HepG2 (cell line): ENCODE results near the gene BAIAP3. TPM values are rescaled to one million over a fixed set of nuclear protein-coding genes. Genes with fewer than 3 reads are reported as not detected.

Experiments
- ATF7 ChIP-seq, 2 experiments: fragments of 450-650 bp in 1 of 2; sonication (generic) in 1 of 2; formaldehyde crosslinking in 1 of 2; IDR thresholded peaks; 2 replicates each; pipeline versions ENCODE4 v1.4.0 to v1.6.1; 2016 to 2020; ENCODE audit warnings: antibody characterized with exemption in 1 of 2, mild to moderate bottlenecking in 1 of 2, missing genetic modification reagents in 1 of 2
- ATM ChIP-seq: fragments of 450-650 bp; IDR thresholded peaks from 2 replicates; pipeline ENCODE4 v1.7.1; 2017; ENCODE audit warnings: mild to moderate bottlenecking, borderline replicate concordance
- BHLHE40 ChIP-seq: IDR thresholded peaks from 2 replicates; pipeline ENCODE4 v1.6.1; 2011; ENCODE audit warnings: low read length, improper control_type of control experiment
- CENPX ChIP-seq: sonication (generic); formaldehyde crosslinking; IDR thresholded peaks from 2 replicates; pipeline ENCODE4 v1.9.0; 2021; ENCODE audit warnings: mild to moderate bottlenecking, missing genetic modification reagents, moderate library complexity
- ELF3 ChIP-seq: IDR thresholded peaks from 2 replicates; pipeline ENCODE4 v1.6.1; 2016; ENCODE audit warnings: missing genetic modification reagents, missing compliant biosample characterization
- EP300 ChIP-seq, 3 experiments: sonication (generic) in 1 of 3; formaldehyde crosslinking in 1 of 3; IDR thresholded peaks; 2 replicates each; pipeline versions ENCODE4 v1.5.1 to v1.6.1; 2011 to 2020; ENCODE audit warnings: low read depth in 2 of 3, low read length in 2 of 3, borderline replicate concordance in 1 of 3, improper control_type of control experiment in 1 of 3, mild to moderate bottlenecking in 1 of 3, missing genetic modification reagents in 1 of 3, moderate library complexity in 1 of 3
- ETV5 ChIP-seq: IDR thresholded peaks from 2 replicates; pipeline ENCODE4 v1.6.1; 2018; ENCODE audit warnings: missing biosample characterization, missing genetic modification reagents, inconsistent platforms, borderline replicate concordance
- EZH2 ChIP-seq: conservative IDR thresholded peaks from 2 replicates; pipeline ENCODE4 v1.6.1; 2012; ENCODE audit warnings: mild to moderate bottlenecking, low read depth, low read length, moderate library complexity
- FOXK1 ChIP-seq: sonication (generic); formaldehyde crosslinking; IDR thresholded peaks from 2 replicates; pipeline ENCODE4 v1.4.0; 2020; ENCODE audit warnings: low read depth, missing genetic modification reagents, borderline replicate concordance
- FOXK2 ChIP-seq: fragments of 450-650 bp; IDR thresholded peaks from 2 replicates; pipeline ENCODE4 v1.6.1; 2016
- KMT2B ChIP-seq: IDR thresholded peaks from 2 replicates; pipeline ENCODE4 v1.6.1; 2016; ENCODE audit warnings: missing genetic modification reagents, missing compliant biosample characterization
- MED1 ChIP-seq: sonication (generic); formaldehyde crosslinking; IDR thresholded peaks from 2 replicates; pipeline ENCODE4 v1.4.0; 2020; ENCODE audit warnings: missing genetic modification reagents
- RARA ChIP-seq: IDR thresholded peaks from 2 replicates; pipeline ENCODE4 v1.6.1; 2016; ENCODE audit warnings: missing genetic modification reagents, missing compliant biosample characterization
- TBX2 ChIP-seq: sonication (generic); formaldehyde crosslinking; IDR thresholded peaks from 2 replicates; pipeline ENCODE4 v1.5.0; 2020; ENCODE audit warnings: missing genetic modification reagents, mild to moderate bottlenecking, borderline replicate concordance
- YEATS2 ChIP-seq: sonication (generic); formaldehyde crosslinking; IDR thresholded peaks from 2 replicates; pipeline ENCODE4 v1.4.0; 2020; ENCODE audit warnings: missing genetic modification reagents, borderline replicate concordance
- ZNF337 ChIP-seq: sonication (generic); formaldehyde crosslinking; IDR thresholded peaks from 2 replicates; pipeline ENCODE4 v1.5.1; 2020; ENCODE audit warnings: missing genetic modification reagents, low read depth, mild to moderate bottlenecking, borderline replicate concordance
- ZNF549 ChIP-seq: sonication (generic); formaldehyde crosslinking; IDR thresholded peaks from 2 replicates; pipeline ENCODE4 v1.5.0; 2020; ENCODE audit warnings: missing genetic modification reagents
- ZNF619 ChIP-seq: sonication (generic); formaldehyde crosslinking; IDR thresholded peaks from 2 replicates; pipeline ENCODE4 v1.4.0; 2020; ENCODE audit warnings: mild to moderate bottlenecking, missing genetic modification reagents
- ZNF782 ChIP-seq: sonication (generic); formaldehyde crosslinking; IDR thresholded peaks from 2 replicates; pipeline ENCODE4 v1.4.0; 2020; ENCODE audit warnings: missing genetic modification reagents, mild to moderate bottlenecking, borderline replicate concordance
- ZNF816 ChIP-seq: sonication (generic); formaldehyde crosslinking; IDR thresholded peaks from 2 replicates; pipeline ENCODE4 v1.8.0; 2022; ENCODE audit warnings: missing genetic modification reagents, mild to moderate bottlenecking, borderline replicate concordance
- polyA plus RNA-seq, 8 experiments: library from polyadenylated mRNA; depleted of rRNA in 3 of 8; stranded (reverse) in 7 of 8; unstranded in 1 of 8; fragments of >200 nt; fragmentation: Illumina TruSeq in 4 of 8; extraction: Trizol in 4 of 8; gene quantifications; 2 replicates each; pipeline versions ENCODE4 v1.2.1 to v1.2.3, GENCODE V29; 2011 to 2016; ENCODE audit warnings: low read depth in 4 of 8, missing spikeins in 1 of 8, mixed read lengths in 1 of 8; ENCODE audit not compliant: insufficient read depth in 1 of 8
- total RNA-seq, 5 experiments: library from RNA; depleted of rRNA; stranded (reverse); fragments of >200 nt; fragmentation: Illumina TruSeq; extraction: Trizol; gene quantifications; 2 replicates each; pipeline ENCODE4 v1.2.3, GENCODE V29; 2016; ENCODE audit warnings: low read depth in 1 of 5
- TF ChIP-seq, protein P1 (sequence below): sonication (generic); formaldehyde crosslinking; IDR thresholded peaks from 2 replicates; pipeline ENCODE4 v1.5.1; 2020; ENCODE audit warnings: mild to moderate bottlenecking, missing genetic modification reagents, borderline replicate concordance
- TF ChIP-seq, protein P2 (sequence below): sonication (generic); formaldehyde crosslinking; IDR thresholded peaks from 2 replicates; pipeline ENCODE4 v1.8.1; 2023; ENCODE audit warnings: mild to moderate bottlenecking, missing genetic modification reagents
- TF ChIP-seq, protein P3 (sequence below): sonication (generic); formaldehyde crosslinking; IDR thresholded peaks from 2 replicates; pipeline ENCODE4 v1.5.0; 2020; ENCODE audit warnings: missing genetic modification reagents
- TF ChIP-seq, protein P4 (sequence below): sonication (generic); formaldehyde crosslinking; IDR thresholded peaks from 2 replicates; pipeline ENCODE4 v1.8.0; 2023; ENCODE audit warnings: mild to moderate bottlenecking, missing genetic modification reagents

BAIAP3 gene
- total and polyA plus RNA-seq, 2 of the 13 experiments (the other 11 are each of a cell fraction or from before 2014, with no cell fraction given), result 3.2 to 5.7 TPM

DNA sequence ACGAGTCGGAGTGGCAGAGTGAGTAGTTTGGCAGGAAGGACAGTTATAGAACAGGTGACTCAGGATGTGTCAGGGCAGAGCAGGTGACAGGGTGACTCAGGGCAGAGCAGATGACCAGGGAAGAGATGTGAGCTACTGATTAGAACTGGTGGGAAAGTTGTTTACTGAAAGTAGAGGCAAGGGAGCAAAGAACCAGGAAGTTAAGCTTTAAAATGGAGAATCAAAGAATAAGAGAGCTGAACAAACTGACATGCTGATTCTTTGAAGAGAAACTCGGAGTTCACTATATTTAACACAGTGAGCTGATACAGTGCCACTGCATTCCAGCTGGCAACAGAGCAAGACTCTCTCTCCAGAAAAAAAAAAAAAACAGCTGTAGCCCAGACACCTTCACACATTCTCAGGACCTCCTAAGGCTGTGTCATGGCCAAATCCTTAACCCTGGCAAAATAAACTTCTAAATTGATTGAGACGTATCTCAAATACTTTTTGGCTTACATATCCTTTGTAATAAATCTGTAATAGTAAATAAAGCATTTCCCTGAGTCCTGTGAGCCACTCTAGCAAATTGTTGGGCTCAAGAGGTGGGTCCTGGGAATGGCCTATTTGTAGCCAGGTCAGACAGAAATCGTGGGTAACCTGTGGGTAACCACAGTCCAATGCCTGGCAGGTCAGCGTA, 36.3 kb upstream of the BAIAP3 start (continued):
- TF ChIP-seq, protein P1, sequence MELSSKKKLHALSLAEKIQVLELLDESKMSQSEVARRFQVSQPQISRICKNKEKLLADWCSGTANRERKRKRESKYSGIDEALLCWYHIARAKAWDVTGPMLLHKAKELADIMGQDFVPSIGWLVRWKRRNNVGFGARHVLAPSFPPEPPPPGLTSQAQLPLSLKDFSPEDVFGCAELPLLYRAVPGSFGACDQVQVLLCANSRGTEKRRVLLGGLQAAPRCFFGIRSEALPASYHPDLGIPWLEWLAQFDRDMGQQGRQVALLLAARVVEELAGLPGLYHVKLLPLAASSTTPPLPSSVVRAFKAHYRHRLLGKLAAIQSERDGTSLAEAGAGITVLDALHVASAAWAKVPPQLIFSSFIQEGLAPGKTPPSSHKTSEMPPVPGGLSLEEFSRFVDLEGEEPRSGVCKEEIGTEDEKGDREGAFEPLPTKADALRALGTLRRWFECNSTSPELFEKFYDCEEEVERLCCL (CRISPR knock-in tag), result no peak
- TF ChIP-seq TBX2 (CRISPR knock-in tag) (peak; percentile 34; the same call in 1 of the 2 replicates), ZNF337 (no peak), BHLHE40 (0 out of 2 replicates have a peak, but pooled peaks have one; percentile 32), YEATS2 (CRISPR knock-in tag) (no peak), ZNF816 (CRISPR knock-in tag) (no peak), FOXK1 (CRISPR knock-in tag) (0 out of 2 replicates have a peak, but pooled peaks have one; percentile 36), ETV5 (CRISPR knock-in tag) (peak; percentile 64; the same call in 1 of the 2 replicates), ZNF619 (CRISPR knock-in tag) (no peak), ZNF782 (CRISPR knock-in tag) (no peak), RARA (peak; percentile 73; the same call in 1 of the 2 replicates), CENPX (no peak), ZNF549 (CRISPR knock-in tag) (no peak), EP300 (IDR thresholded peaks at IDR 0.05; ENCODE audit: low read depth in 2 of 2, low read length in 2 of 2) (peak in 1 of 2 experiments; percentile 64; a peak in 1 of 4 replicates), EP300 (CRISPR knock-in tag; IDR thresholded peaks at IDR 0.05; ENCODE audit: borderline replicate concordance) (0 out of 2 replicates have a peak, but pooled peaks have one; percentile 66), ATF7 (IDR thresholded peaks at IDR 0.05) (0 out of 2 replicates have a peak, but pooled peaks have one; percentile 12), ATF7 (CRISPR knock-in tag; IDR thresholded peaks at IDR 0.05) (no peak), MED1 (CRISPR knock-in tag) (peak; percentile 66), ELF3 (CRISPR knock-in tag) (peak; percentile 99), FOXK2 (peak; percentile 69), EZH2 (no peak), ATM (peak; percentile 95), KMT2B (CRISPR knock-in tag) (no peak)
- TF ChIP-seq, protein P2, sequence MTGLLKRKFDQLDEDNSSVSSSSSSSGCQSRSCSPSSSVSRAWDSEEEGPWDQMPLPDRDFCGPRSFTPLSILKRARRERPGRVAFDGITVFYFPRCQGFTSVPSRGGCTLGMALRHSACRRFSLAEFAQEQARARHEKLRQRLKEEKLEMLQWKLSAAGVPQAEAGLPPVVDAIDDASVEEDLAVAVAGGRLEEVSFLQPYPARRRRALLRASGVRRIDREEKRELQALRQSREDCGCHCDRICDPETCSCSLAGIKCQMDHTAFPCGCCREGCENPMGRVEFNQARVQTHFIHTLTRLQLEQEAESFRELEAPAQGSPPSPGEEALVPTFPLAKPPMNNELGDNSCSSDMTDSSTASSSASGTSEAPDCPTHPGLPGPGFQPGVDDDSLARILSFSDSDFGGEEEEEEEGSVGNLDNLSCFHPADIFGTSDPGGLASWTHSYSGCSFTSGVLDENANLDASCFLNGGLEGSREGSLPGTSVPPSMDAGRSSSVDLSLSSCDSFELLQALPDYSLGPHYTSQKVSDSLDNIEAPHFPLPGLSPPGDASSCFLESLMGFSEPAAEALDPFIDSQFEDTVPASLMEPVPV (CRISPR knock-in tag), result no peak
- TF ChIP-seq, protein P3, sequence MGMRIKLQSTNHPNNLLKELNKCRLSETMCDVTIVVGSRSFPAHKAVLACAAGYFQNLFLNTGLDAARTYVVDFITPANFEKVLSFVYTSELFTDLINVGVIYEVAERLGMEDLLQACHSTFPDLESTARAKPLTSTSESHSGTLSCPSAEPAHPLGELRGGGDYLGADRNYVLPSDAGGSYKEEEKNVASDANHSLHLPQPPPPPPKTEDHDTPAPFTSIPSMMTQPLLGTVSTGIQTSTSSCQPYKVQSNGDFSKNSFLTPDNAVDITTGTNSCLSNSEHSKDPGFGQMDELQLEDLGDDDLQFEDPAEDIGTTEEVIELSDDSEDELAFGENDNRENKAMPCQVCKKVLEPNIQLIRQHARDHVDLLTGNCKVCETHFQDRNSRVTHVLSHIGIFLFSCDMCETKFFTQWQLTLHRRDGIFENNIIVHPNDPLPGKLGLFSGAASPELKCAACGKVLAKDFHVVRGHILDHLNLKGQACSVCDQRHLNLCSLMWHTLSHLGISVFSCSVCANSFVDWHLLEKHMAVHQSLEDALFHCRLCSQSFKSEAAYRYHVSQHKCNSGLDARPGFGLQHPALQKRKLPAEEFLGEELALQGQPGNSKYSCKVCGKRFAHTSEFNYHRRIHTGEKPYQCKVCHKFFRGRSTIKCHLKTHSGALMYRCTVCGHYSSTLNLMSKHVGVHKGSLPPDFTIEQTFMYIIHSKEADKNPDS (CRISPR knock-in tag), result no peak
- TF ChIP-seq, protein P4, sequence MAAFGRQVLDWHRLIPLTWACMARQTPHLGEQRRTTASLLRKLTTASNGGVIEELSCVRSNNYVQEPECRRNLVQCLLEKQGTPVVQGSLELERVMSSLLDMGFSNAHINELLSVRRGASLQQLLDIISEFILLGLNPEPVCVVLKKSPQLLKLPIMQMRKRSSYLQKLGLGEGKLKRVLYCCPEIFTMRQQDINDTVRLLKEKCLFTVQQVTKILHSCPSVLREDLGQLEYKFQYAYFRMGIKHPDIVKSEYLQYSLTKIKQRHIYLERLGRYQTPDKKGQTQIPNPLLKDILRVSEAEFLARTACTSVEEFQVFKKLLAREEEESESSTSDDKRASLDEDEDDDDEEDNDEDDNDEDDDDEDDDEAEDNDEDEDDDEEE (CRISPR knock-in tag), result no peak
